GM12873 (cell line): ENCODE results near the gene PVR.

Source experiments
- TF ChIP-seq, protein P1 (sequence below): IDR thresholded peaks from 2 replicates; pipeline ENCODE4 v1.5.1; 2012; ENCODE audit warnings: low read depth, mild to moderate bottlenecking, moderate library complexity, low read length, control low read depth; ENCODE audit not compliant: insufficient read depth; ENCODE audit errors: missing control alignments

Gene PVR

DNA sequence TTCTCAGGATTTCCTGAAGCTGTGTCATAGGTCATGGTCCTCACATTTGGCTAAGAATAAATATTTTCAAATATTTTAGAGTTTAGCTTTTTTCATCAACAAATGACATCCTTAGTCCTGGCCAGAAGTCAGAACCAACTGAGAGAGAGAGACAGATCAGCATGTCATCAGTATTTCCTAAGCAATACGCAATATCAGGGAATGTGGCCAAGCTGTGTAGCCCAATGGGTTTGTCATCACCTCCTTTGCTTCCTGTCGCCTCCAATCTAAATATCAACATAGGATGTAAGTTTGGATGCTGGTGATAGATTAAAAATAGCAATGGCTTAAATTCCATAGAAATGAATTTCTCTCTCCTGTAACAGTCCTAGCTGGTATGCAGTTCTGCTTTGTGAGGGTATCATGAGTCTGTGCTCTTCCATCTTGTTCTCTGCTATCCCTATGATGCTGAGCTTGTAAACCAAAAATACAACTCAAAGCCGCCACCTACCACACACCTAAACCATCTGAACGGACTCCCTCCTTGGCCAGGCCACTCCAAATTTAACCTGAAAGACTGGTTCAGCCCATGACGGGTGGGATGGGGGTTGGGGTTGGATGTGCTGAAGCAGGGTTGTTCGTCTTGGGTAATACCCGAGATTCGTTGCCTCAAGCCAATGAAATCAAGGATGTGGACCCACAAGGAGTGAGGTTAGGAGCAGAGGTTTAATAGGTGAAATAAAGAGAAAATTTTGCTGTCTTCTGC lies 40.3 kb upstream of the PVR start:
- TF ChIP-seq, protein P1, sequence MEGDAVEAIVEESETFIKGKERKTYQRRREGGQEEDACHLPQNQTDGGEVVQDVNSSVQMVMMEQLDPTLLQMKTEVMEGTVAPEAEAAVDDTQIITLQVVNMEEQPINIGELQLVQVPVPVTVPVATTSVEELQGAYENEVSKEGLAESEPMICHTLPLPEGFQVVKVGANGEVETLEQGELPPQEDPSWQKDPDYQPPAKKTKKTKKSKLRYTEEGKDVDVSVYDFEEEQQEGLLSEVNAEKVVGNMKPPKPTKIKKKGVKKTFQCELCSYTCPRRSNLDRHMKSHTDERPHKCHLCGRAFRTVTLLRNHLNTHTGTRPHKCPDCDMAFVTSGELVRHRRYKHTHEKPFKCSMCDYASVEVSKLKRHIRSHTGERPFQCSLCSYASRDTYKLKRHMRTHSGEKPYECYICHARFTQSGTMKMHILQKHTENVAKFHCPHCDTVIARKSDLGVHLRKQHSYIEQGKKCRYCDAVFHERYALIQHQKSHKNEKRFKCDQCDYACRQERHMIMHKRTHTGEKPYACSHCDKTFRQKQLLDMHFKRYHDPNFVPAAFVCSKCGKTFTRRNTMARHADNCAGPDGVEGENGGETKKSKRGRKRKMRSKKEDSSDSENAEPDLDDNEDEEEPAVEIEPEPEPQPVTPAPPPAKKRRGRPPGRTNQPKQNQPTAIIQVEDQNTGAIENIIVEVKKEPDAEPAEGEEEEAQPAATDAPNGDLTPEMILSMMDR, result no peak

DNA sequence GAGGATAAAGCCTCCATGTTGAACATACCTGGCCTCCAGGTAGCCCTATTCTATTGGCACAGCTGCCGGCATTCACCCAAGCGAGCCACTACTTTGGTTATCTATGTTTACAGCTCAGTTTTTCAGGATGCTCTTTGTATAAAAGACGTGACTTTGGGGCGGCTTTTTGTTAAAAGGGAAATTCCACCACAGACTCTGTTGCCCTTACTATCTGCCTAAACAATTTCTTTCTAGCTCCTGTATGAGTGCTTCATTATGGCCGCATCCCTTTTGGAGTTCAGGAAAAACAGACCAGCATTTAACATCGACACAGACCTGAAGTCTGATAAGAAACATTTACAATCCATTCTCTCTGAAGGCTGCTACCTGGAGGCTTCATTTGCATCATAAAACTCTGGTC lies 39.5 kb upstream of the PVR start:
- TF ChIP-seq, protein P1, result no peak

DNA sequence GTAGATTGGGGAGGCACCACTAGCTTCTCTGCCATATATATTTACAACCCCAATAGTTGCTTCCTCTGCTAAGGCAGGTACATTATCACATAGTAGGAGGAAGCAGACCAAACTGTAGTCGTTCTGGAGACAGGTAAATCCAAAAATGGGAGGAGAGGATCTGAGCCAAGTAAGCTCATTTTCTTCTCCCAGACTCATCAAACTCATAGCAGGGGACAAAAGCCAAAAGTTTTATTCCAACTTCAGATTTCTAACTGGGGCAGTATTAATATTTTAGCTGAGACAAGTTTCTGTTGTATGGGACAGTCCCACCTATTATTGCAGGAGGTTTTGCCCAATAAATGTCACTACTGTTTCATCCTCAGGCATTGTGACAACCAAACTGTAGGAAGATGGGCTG lies 38.2 kb upstream of the PVR start:
- TF ChIP-seq, protein P1, result no peak

DNA sequence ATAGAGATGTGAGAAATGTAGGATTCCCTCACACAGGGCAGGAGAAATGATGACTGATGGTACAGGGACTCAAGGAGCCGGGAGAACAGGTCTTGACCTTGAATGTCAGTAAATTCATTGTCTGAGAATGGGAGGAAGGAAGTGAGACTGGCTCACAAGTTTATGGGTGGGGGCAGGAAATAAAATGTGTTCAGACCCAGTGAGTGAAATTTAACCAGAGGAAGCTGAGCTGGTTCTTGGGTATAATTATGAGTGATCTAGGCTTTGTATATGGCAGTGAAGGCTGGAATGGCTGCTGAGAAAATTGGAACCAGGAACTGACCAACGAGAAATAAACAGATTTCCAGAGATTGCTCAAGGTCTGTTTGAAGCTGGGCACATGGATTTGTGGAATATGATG lies 36.7 kb upstream of the PVR start:
- TF ChIP-seq, protein P1, result no peak

DNA sequence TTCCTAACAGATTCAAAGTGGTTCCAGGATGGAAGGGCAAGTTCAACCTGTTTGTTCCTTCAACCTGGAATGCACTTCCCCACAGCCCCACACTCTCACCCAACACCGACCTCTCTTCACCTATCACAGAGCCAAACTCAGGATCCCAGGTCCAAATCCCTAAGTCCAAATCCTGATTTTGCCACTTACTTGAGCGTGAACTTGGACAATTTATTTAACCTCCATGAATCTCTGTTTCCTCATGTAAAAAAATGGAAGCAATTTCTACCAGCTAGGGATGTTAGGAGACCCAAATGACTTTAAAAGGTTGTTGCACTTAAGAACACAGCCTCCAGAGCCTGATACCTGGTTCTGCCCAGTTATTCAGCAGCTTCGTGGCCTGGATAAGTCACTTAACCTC lies 35.8 kb upstream of the PVR start:
- TF ChIP-seq, protein P1, result no peak

DNA sequence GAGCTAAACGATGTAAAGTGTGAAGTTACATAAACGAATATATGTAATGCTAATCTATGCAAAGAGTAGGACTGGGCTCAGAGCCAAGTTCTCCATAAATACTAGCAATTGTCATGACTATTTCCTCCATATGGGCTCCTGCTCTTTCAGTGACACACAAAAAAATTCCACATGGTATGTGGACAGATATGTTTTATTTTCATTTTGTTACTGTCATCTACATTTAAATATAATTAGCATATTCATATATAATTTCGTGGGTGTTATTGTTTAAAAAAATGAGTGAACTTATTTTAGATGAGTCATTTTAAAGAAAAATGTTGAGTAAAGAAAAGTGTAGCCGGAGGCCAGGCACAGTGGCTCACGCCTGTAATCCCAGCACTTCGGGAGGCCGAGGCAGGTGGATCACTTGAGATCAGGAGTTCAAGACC lies 35.3 kb upstream of the PVR start:
- TF ChIP-seq, protein P1, result no peak

DNA sequence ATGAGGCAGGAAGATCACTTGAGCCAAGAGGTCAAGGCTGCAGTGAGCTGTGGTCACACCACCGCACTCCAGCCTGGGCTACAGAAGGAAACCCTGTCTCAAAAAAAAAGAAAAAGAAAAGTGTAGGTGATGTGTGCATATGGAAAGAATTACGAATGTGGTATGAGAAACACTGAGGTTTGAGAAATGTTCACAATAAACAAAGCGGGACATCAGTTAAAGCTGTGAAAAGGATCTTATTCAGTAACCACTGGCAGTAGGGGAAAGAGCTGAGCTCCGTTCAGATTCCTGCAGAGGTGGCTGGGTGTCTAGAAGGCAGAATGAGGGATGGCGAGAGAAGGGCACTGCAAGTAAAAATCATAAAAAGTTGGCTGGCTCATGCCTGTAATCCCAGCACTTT lies 34.5 kb upstream of the PVR start:
- TF ChIP-seq, protein P1, result no peak

DNA sequence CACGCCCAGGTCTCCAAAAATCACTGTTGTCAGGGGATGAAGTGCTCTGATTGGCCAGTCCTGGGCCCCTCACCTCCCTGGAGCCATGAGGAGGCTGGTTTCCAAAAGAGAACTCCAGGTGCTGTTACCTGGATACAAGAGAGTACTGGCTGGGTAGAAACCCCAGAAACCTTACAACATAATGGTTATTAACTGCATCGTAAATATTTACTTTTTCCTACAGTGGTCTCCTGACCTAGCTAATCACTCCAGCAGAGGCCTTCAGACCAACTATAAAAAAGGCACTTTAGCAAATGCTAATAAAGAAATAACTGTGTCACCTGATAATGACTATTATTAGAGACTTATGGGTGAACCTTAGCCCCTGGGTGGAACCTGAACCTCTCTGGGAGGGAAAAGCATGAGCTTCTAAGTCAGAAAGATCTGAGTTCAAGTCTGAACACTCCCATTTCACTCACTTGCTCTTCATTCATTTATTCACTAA lies 31.9 kb upstream of the PVR start:
- TF ChIP-seq, protein P1, result no peak
